ENCODE data around the gene WNT5A.

WNT5A gene

DNA sequence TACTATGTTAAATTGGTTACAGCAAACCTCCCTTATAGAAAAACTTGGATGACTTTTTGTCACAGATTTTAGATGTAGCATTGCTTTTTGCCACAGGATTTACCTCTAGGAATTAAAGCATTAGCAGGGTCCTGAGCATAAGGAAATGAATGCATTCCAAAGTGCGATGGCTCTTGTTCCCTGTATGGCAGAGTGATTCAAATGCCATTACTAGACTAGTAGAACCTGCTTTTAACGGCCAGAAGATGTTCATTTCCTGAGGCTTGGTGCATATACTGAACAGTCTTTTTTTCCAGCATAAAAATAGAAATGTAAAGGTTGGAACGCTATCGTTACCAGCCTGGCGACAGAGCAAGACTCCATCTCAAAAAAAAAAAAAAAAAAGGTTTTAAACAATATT lies 59.4 kb downstream of the WNT5A start:
- Histone ChIP-seq H3K4me3 (ENCODE audit: severe bottlenecking) (no peak overlapping the region), H3K27me3 (ENCODE audit: insufficient read depth, poor library complexity, severe bottlenecking) (no peaks in the 10 kb centered on the region), H3K36me3 (ENCODE audit: low read depth) (no peaks in the 10 kb centered on the region), H3K4me1 (ENCODE audit: insufficient read depth, poor library complexity, severe bottlenecking) (no peaks in the 10 kb centered on the region), H3K27ac (ENCODE audit: poor library complexity, severe bottlenecking) (no peak overlapping the region), H3K9me3 (ENCODE audit: severe bottlenecking) (no peaks in the 10 kb centered on the region)
- no peak for ATAC-seq (ENCODE audit: low read depth)
- TF ChIP-seq CTCF (IDR thresholded peaks at IDR 0.05; ENCODE audit: poor library complexity, severe bottlenecking) = no peak
- DNase-seq (ENCODE audit: low spot score) = no peak

- Histone ChIP-seq H3K27me3 (ENCODE audit: insufficient read depth, poor library complexity, severe bottlenecking) (no peaks in the 10 kb centered on the region), H3K36me3 (ENCODE audit: low read depth) (no peaks in the 10 kb centered on the region), H3K4me1 (ENCODE audit: insufficient read depth, poor library complexity, severe bottlenecking) (no peaks in the 10 kb centered on the region), H3K27ac (ENCODE audit: poor library complexity, severe bottlenecking) (no peak overlapping the region), H3K9me3 (ENCODE audit: severe bottlenecking) (no peaks in the 10 kb centered on the region), H3K4me3 (ENCODE audit: severe bottlenecking) (no peak overlapping the region)
- no peak for ATAC-seq (ENCODE audit: low read depth)
- no peak for DNase-seq (ENCODE audit: low spot score)
- no peak for TF ChIP-seq CTCF (IDR thresholded peaks at IDR 0.05; ENCODE audit: poor library complexity, severe bottlenecking)
Observed at GRCh38 chr3:55426486-55426885, 60.6 kb downstream of the WNT5A start.

GRCh38 chr3:55423782-55424181 lies 63.3 kb downstream of the WNT5A start:
- DNase-seq (ENCODE audit: low spot score) = no peak
- H3K36me3 ChIP-seq (ENCODE audit: low read depth) = no peaks in the 10 kb centered on the region
- ATAC-seq (ENCODE audit: low read depth) = no peak
- no peak for TF ChIP-seq CTCF (IDR thresholded peaks at IDR 0.05; ENCODE audit: poor library complexity, severe bottlenecking)
- no peaks in the 10 kb centered on the region for H3K4me1 ChIP-seq (ENCODE audit: insufficient read depth, poor library complexity, severe bottlenecking)
- no peaks in the 10 kb centered on the region for H3K27me3 ChIP-seq (ENCODE audit: insufficient read depth, poor library complexity, severe bottlenecking)
- H3K9me3 ChIP-seq (ENCODE audit: severe bottlenecking) = no peaks in the 10 kb centered on the region
- H3K27ac ChIP-seq (ENCODE audit: poor library complexity, severe bottlenecking) = no peak overlapping the region
- no peak overlapping the region for H3K4me3 ChIP-seq (ENCODE audit: severe bottlenecking)

DNA sequence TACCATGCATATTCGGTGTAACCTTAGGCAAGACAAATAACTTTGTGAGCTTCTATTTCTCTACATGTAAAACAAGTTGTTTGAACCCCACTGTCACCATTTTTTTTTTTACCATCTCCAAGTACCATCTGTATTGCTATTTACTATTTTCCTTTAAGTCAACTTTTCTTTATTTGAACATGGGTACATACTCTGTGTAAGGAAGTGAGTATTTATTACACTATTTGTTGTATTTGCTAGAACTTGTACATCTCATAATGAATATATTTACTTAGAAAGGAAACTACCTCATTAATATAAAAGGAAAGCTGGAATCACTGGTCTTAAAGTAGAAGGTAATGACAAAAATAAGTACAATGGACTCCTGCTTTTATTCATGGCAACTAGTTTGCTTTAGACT lies 69.9 kb downstream of the WNT5A start:
- Histone ChIP-seq H3K27me3 (ENCODE audit: insufficient read depth, poor library complexity, severe bottlenecking) (no peaks in the 10 kb centered on the region), H3K4me1 (ENCODE audit: insufficient read depth, poor library complexity, severe bottlenecking) (peaks cover 18% of the 10 kb centered on the region), H3K9me3 (ENCODE audit: severe bottlenecking) (no peaks in the 10 kb centered on the region), H3K36me3 (ENCODE audit: low read depth) (no peaks in the 10 kb centered on the region), H3K27ac (ENCODE audit: poor library complexity, severe bottlenecking) (peak overlapping the region; percentile 74), H3K4me3 (ENCODE audit: severe bottlenecking) (no peak overlapping the region)
- DNase-seq (ENCODE audit: low spot score) = no peak
- TF ChIP-seq CTCF (IDR thresholded peaks at IDR 0.05; ENCODE audit: poor library complexity, severe bottlenecking) = no peak
- ATAC-seq (ENCODE audit: low read depth) = no peak

DNA sequence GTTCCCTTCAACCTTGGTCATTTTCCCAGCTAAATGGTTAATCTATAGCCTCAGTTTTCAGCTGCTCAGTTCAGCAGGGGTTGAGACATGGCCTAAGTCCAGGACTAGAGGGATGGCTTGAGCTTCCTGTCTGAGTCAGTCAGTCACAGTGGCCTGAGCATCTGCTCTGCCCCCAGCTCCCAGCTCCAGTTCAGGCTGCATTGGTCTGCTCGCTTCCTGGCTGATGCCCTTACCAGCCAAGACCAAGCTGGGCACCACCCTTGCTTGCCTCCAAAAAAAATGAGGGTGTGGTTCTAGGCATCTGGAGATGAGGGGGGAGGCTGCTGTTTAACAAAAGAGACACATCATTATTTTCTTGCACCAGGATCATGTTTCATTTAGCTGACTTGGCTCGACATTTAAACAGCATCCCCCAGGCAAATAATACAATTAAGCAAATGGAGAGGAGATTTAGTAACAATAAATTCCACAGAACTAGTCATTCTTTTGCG lies 70.7 kb downstream of the WNT5A start:
- ATAC-seq (ENCODE audit: low read depth) = peak; percentile 100
- H3K27ac ChIP-seq (ENCODE audit: poor library complexity, severe bottlenecking) = peak overlapping the region; percentile 74

More for the DNA sequence above, 70.7 kb downstream of the WNT5A start:
- no peak overlapping the region for H3K4me3 ChIP-seq (ENCODE audit: severe bottlenecking)
- peaks cover 18% of the 10 kb centered on the region for H3K4me1 ChIP-seq (ENCODE audit: insufficient read depth, poor library complexity, severe bottlenecking)
- no peaks in the 10 kb centered on the region for H3K9me3 ChIP-seq (ENCODE audit: severe bottlenecking)
- no peaks in the 10 kb centered on the region for H3K27me3 ChIP-seq (ENCODE audit: insufficient read depth, poor library complexity, severe bottlenecking)
- H3K36me3 ChIP-seq (ENCODE audit: low read depth) = no peaks in the 10 kb centered on the region
- peak; percentile 80 for DNase-seq (ENCODE audit: low spot score)
- no peak for TF ChIP-seq CTCF (IDR thresholded peaks at IDR 0.05; ENCODE audit: poor library complexity, severe bottlenecking)
